ENCODE results near the gene PRAMEF6. TPM values are rescaled to one million over a fixed set of nuclear protein-coding genes. Genes with fewer than 3 reads are reported as not detected.
"Not testable (repeated sequence)": the region's sequence is repeated elsewhere in the genome, so short reads cannot be mapped to it uniquely, and the experiment has no call there.

PRAMEF6 gene
- not detected for total RNA-seq

GRCh38 chr1:12947480-12947879 is at the start of gene PRAMEF6:
TSS of gene PRAMEF6 (minus strand) at chr1:12947580. CDS start at chr1:12942518, 5,062 bp downstream.
- H3K4me1 ChIP-seq (replicated peaks); DNase-seq (ENCODE audit: low spot score); H3K4me3 ChIP-seq; H3K9me3 ChIP-seq; H3K27ac ChIP-seq; H3K27me3 ChIP-seq (replicated peaks; ENCODE audit: insufficient read depth); H3K36me3 ChIP-seq; intact Hi-C loops (cut with DNase I): not testable (repeated sequence)
- 95% methylated on average over 3 of the region's 4 CpGs for WGBS

- H3K4me3 ChIP-seq; intact Hi-C loops (cut with DNase I); H3K27me3 ChIP-seq (replicated peaks; ENCODE audit: insufficient read depth); H3K36me3 ChIP-seq; DNase-seq (ENCODE audit: low spot score); H3K4me1 ChIP-seq (replicated peaks); H3K27ac ChIP-seq; H3K9me3 ChIP-seq: not testable (repeated sequence)
- no CpG with 5 or more reads among the region's 5 CpGs for WGBS
Measured at GRCh38 chr1:12924368-12924767, 23.0 kb downstream of the PRAMEF6 start.

- H3K27me3 ChIP-seq (replicated peaks; ENCODE audit: insufficient read depth); H3K27ac ChIP-seq; intact Hi-C loops (cut with DNase I); H3K4me3 ChIP-seq; H3K4me1 ChIP-seq (replicated peaks); H3K9me3 ChIP-seq; DNase-seq (ENCODE audit: low spot score); H3K36me3 ChIP-seq: not testable (repeated sequence)
- WGBS, result 58% methylated on average over 2 of the region's 2 CpGs
Measured at GRCh38 chr1:12921749-12922148, 25.6 kb downstream of the PRAMEF6 start.

- no CpG with 5 or more reads among the region's 1 CpG for WGBS
- H3K27ac ChIP-seq; H3K9me3 ChIP-seq; DNase-seq (ENCODE audit: low spot score); H3K4me1 ChIP-seq (replicated peaks); H3K27me3 ChIP-seq (replicated peaks; ENCODE audit: insufficient read depth); H3K36me3 ChIP-seq; H3K4me3 ChIP-seq; intact Hi-C loops (cut with DNase I): not testable (repeated sequence)
Measured at GRCh38 chr1:12916310-12916709, 31.1 kb downstream of the PRAMEF6 start, which contains the start of gene PRAMEF7. TSS of gene PRAMEF7 (plus strand) at chr1:12916610. CDS start at chr1:12917693, 1,083 bp downstream.

GRCh38 chr1:12903793-12904572 is 43.4 kb downstream of the PRAMEF6 start:
- H3K27me3 ChIP-seq (replicated peaks; ENCODE audit: insufficient read depth); H3K27ac ChIP-seq; intact Hi-C loops (cut with DNase I); H3K36me3 ChIP-seq; H3K9me3 ChIP-seq; H3K4me1 ChIP-seq (replicated peaks); DNase-seq (ENCODE audit: low spot score); H3K4me3 ChIP-seq: not testable (repeated sequence)
- WGBS, result 48% methylated on average over 3 of the region's 5 CpGs

GRCh38 chr1:12899186-12899585 is 48.2 kb downstream of the PRAMEF6 start:
- DNase-seq (ENCODE audit: low spot score); H3K4me3 ChIP-seq; H3K9me3 ChIP-seq; H3K27ac ChIP-seq; H3K4me1 ChIP-seq (replicated peaks); H3K27me3 ChIP-seq (replicated peaks; ENCODE audit: insufficient read depth); intact Hi-C loops (cut with DNase I); H3K36me3 ChIP-seq: not testable (repeated sequence)

GRCh38 chr1:12898170-12898569 is 49.2 kb downstream of the PRAMEF6 start, which contains the start of gene PRAMEF10:
TSS of gene PRAMEF10 (minus strand) at chr1:12898270. CDS start at chr1:12895847, 2,423 bp downstream.
- DNase-seq (ENCODE audit: low spot score); H3K4me1 ChIP-seq (replicated peaks); H3K27ac ChIP-seq; H3K27me3 ChIP-seq (replicated peaks; ENCODE audit: insufficient read depth); H3K4me3 ChIP-seq; H3K9me3 ChIP-seq; intact Hi-C loops (cut with DNase I); H3K36me3 ChIP-seq: not testable (repeated sequence)
- no CpG with 5 or more reads among the region's 1 CpG for WGBS

Small RNAs within 50 kb of the gene (small RNA-seq; reads per million reads assigned to genes)
- 0 reads per million in 2 donors for gene RNU6-1072P

Other genes with a start within 250 kb of the PRAMEF6 start
- gene AADACL3, start 231.5 kb downstream of the PRAMEF6 start, total RNA-seq, result not detected
- gene CFAP107, start 201.4 kb downstream of the PRAMEF6 start, total RNA-seq, result 1 to 10 TPM in 1 of 2 donors, not detected in 1; 1.1 TPM
- not detected for gene PRAMEF12, start 173.8 kb downstream of the PRAMEF6 start, total RNA-seq
- gene PRAMEF1, start 156.2 kb downstream of the PRAMEF6 start, total RNA-seq, result not detected
- gene PRAMEF11, start 116.2 kb downstream of the PRAMEF6 start, total RNA-seq, result not detected
- gene HNRNPCL1, start 98.9 kb downstream of the PRAMEF6 start, total RNA-seq, result not detected
- not detected for gene PRAMEF2, start 90.5 kb downstream of the PRAMEF6 start, total RNA-seq
- gene PRAMEF4, start 61.4 kb downstream of the PRAMEF6 start, total RNA-seq, result not detected
- gene PRAMEF10, start 49.3 kb downstream of the PRAMEF6 start, total RNA-seq, result not detected
- not detected for gene PRAMEF7, start 31.0 kb downstream of the PRAMEF6 start, total RNA-seq
- not detected for gene PRAMEF27, start 109.0 kb upstream of the PRAMEF6 start, total RNA-seq
- gene HNRNPCL3, start 113.2 kb upstream of the PRAMEF6 start, total RNA-seq, result not detected
- not detected for gene PRAMEF25, start 123.2 kb upstream of the PRAMEF6 start, total RNA-seq
- gene HNRNPCL2, start 169.3 kb upstream of the PRAMEF6 start, total RNA-seq, result not detected
- gene PRAMEF26, start 208.4 kb upstream of the PRAMEF6 start, total RNA-seq, result not detected
- not detected for gene HNRNPCL4, start 218.1 kb upstream of the PRAMEF6 start, total RNA-seq
- not detected for gene PRAMEF9, start 224.3 kb upstream of the PRAMEF6 start, total RNA-seq